ENCODE data around the gene THSD7B. TPM values are rescaled to one million over a fixed set of nuclear protein-coding genes. Genes with fewer than 3 reads are reported as not detected.

Gene THSD7B
- total RNA-seq, 2 donors from 2014 or later: 0.95 to 12.7 TPM

GRCh38 chr2:137000811-137001210 lies 235.5 kb downstream of the THSD7B start:
- no peaks in the 10 kb centered on the region for H3K4me1 ChIP-seq (ENCODE audit: control insufficient read depth in 1 of 2, low read depth in 2 of 2)
- ATAC-seq (ENCODE audit: insufficient number of reproducible peaks, low FRiP score, low read depth) (no peak), DNase-seq (ENCODE audit: low spot score) (no peak)
- no peak overlapping the region for H3K27ac ChIP-seq
- H3K4me3 ChIP-seq: no peak overlapping the region
- no peaks in the 10 kb centered on the region for H3K36me3 ChIP-seq
- no peak for TF ChIP-seq CTCF (IDR thresholded peaks at IDR 0.05)
- H3K27me3 ChIP-seq (replicated peaks; ENCODE audit: insufficient read depth): no peaks in the 10 kb centered on the region
- H3K9me3 ChIP-seq: no peaks in the 10 kb centered on the region

GRCh38 chr2:137002896-137003295 lies 237.6 kb downstream of the THSD7B start:
- H3K4me3 ChIP-seq: no peak overlapping the region
- H3K27me3 ChIP-seq (replicated peaks; ENCODE audit: insufficient read depth): no peaks in the 10 kb centered on the region
- H3K36me3 ChIP-seq: no peaks in the 10 kb centered on the region
- no peak overlapping the region for H3K27ac ChIP-seq
- DNase-seq (ENCODE audit: low spot score): no peak
- no peaks in the 10 kb centered on the region for H3K9me3 ChIP-seq
- ATAC-seq (ENCODE audit: insufficient number of reproducible peaks, low FRiP score, low read depth): no peak
- no peaks in the 10 kb centered on the region for H3K4me1 ChIP-seq (ENCODE audit: control insufficient read depth in 1 of 2, low read depth in 2 of 2)
- TF ChIP-seq CTCF (IDR thresholded peaks at IDR 0.05): no peak

- no peaks in the 10 kb centered on the region for H3K9me3 ChIP-seq
- DNase-seq (ENCODE audit: low spot score) (no peak), ATAC-seq (ENCODE audit: insufficient number of reproducible peaks, low FRiP score, low read depth) (no peak)
- no peaks in the 10 kb centered on the region for H3K4me1 ChIP-seq (ENCODE audit: control insufficient read depth in 1 of 2, low read depth in 2 of 2)
- H3K27ac ChIP-seq: no peak overlapping the region
- no peaks in the 10 kb centered on the region for H3K36me3 ChIP-seq
- no peak overlapping the region for H3K4me3 ChIP-seq
- no peaks in the 10 kb centered on the region for H3K27me3 ChIP-seq (replicated peaks; ENCODE audit: insufficient read depth)
- no peak for TF ChIP-seq CTCF (IDR thresholded peaks at IDR 0.05)
Measured at GRCh38 chr2:137005210-137005609, 239.9 kb downstream of the THSD7B start.

- no peak for ATAC-seq (ENCODE audit: insufficient number of reproducible peaks, low FRiP score, low read depth)
- H3K4me3 ChIP-seq: no peak overlapping the region
- no peak for TF ChIP-seq CTCF (IDR thresholded peaks at IDR 0.05)
- H3K9me3 ChIP-seq: no peaks in the 10 kb centered on the region
- H3K4me1 ChIP-seq (ENCODE audit: control insufficient read depth in 1 of 2, low read depth in 2 of 2): no peaks in the 10 kb centered on the region
- no peaks in the 10 kb centered on the region for H3K27me3 ChIP-seq (replicated peaks; ENCODE audit: insufficient read depth)
- DNase-seq (ENCODE audit: low spot score): no peak
- no peaks in the 10 kb centered on the region for H3K36me3 ChIP-seq
- no peak overlapping the region for H3K27ac ChIP-seq
Measured at GRCh38 chr2:137007938-137008337, 242.6 kb downstream of the THSD7B start.

DNA sequence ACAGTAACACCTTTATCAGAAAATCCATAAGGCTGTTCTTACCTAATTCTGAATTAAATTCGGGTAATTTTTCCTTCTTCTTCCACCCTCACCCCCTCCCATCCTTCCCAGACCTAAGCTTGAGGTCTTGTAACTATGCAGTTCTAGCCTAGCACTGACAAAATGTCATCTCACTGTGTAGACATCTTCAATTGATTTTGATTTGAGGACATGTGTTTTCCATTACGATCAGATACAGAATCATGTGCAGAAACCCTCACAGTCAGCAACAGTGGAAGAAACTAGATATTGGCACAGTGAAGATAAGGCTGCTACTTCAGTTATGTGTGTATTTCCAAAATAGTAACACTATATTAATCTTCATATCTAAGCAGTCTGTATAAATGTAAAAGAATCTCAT lies 244.6 kb downstream of the THSD7B start:
- ATAC-seq (ENCODE audit: insufficient number of reproducible peaks, low FRiP score, low read depth) (no peak), DNase-seq (ENCODE audit: low spot score) (no peak)
- H3K9me3 ChIP-seq: no peaks in the 10 kb centered on the region
- no peak overlapping the region for H3K27ac ChIP-seq
- H3K27me3 ChIP-seq (replicated peaks; ENCODE audit: insufficient read depth): no peaks in the 10 kb centered on the region
- no peaks in the 10 kb centered on the region for H3K36me3 ChIP-seq
- H3K4me1 ChIP-seq (ENCODE audit: control insufficient read depth in 1 of 2, low read depth in 2 of 2): no peaks in the 10 kb centered on the region
- TF ChIP-seq CTCF (IDR thresholded peaks at IDR 0.05): no peak
- H3K4me3 ChIP-seq: no peak overlapping the region
